GF-D8 (cell line): ENCODE results near the gene PDE10A.
"Not testable (repeated sequence)": the region's sequence is repeated elsewhere in the genome, so short reads cannot be mapped to it uniquely, and the experiment has no call there.

ENCODE experiments used
- DNase-seq: peaks from one replicate; lab custom pipeline; 2025; lab: John Stamatoyannopoulos, UW

Gene PDE10A

DNA sequence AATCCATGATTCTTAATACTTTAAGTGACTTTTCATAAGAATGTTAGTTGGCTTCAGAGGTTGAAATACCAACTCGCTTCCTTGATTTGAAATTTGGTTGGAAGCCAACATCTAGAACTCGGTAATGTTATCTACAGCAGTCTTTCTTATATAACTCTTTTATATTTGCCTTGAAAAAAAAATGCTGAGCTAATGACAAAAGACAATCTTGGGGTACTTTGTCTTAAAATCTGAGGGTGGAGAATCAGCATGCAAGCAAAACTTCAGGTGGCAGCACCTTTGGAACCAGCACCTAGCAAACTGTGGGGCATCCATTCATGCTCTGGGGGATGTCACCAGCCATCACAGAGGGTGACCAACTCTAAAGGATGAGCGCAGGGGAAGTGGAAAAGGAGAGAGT lies 76.3 kb downstream of the PDE10A start:
- DNase-seq: no peak

DNA sequence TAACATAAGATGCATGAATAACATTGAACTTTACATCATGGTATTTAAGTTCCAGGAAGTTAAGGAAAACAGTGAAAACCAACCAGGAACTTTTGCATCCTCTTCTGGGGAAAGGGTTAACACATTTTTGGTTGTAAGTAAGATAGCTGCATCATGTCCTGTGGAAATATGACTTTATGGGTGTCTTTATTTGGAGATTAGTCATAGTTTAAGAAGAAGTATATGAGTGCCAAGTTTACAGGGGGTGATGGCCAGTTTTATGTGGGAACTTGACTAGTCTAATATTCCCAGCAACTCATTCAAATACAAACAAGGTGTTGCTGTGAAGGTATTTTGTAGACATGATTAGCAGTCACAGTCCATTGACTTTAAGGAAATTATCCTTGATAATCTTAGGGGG lies 78.0 kb downstream of the PDE10A start:
- no peak for DNase-seq

DNA sequence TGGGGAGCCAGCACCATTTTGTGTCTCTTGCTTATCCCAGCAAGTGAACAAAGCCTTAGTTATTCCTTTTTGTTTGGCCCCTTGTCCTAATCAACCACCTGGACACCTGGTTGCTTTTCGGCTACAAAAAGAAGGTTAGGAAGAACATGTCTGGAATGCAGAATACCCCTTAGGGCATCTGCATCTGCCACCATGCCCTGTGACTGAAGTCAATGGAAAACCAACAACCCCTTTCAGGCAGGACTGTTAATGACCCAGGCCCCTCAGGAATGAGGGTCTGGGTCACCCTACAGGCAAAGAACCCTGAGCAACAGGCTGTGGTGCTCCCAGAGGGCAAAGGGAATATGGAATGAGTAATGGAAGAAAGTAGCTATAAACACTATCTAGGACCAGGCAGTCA lies 78.5 kb downstream of the PDE10A start:
- no peak for DNase-seq

DNA sequence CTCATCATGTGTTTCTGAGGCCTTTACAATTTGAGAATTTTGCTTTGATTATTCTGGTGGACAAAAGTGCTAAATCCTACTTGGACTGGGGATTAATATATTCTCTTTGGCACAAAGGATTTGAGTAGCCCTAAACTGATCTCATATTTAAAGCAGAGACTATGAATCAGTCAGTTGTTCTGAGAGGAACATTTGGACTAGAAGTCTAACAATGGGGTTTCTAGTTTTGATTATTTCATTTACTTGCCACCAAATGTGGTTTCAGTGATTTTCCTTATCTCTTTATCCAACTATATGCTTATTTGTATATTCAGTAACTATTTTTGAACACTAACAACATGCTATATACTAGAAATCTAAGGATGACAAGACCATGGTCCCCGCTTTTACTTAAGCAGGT lies 81.4 kb downstream of the PDE10A start:
- DNase-seq: no peak

DNA sequence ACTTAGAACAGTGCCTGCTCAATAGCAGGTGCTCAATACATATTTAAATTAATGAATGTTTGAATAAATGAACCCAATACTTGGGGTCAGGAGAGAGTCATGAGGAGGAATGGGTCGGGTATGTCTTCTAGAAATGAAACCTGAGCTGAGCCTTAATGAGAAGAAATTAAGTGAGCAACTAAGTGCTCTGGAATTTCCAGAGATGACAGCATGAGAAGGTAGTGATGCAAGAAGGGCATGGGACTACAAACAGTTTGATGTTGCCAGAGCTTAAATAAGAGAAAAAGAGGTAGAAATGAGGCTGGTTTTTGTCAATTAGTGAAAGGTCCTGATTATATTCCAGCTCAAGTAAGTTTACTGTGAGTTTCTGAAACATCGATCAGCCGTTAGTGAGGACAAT lies 82.9 kb downstream of the PDE10A start:
- DNase-seq: no peak

GRCh38 chr6:165579151-165579550 lies 83.9 kb downstream of the PDE10A start:
- no peak for DNase-seq

DNA sequence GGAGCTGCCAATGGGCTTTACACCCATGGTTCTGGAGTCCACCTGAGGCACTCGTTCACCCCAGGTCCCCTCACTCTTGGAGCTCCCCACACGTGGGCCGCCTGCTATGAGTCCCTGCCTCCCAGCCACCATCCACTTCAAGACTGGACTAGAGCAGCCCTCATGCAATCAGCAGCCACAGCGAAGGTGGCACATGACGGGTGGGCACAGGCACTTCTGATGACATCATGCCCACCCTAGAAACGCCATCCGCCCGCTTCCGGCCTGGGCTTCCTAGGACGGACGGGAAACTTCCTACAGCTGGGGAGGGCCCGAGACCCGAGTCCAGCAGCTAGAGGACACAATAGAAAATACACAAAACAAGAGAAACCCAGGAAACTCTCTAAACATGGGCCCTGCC lies 85.5 kb downstream of the PDE10A start:
- no peak for DNase-seq

GRCh38 chr6:165575158-165575549 lies 87.9 kb downstream of the PDE10A start:
- no peak for DNase-seq

- no peak for DNase-seq
Measured at GRCh38 chr6:165574220-165575157, 88.6 kb downstream of the PDE10A start.

DNA sequence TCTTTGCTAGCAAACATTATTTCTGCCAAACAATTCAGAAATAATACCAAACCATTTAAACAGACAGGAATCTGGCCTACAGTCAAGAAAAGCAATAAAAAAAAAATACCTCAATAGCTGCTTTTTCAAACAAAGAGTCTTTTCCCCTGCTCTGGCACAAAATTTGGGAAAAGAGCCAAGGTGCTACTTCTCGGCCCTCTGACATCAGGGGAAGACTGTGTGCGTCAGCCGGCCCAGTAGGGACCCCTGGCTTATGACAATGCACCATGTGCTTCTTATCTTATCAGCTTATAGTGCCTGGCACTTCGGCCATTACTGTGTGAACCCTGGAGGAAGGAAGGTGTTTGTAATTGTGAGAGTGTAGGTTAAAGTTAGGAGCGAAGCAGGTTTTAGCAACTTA lies 89.4 kb downstream of the PDE10A start:
- DNase-seq: no peak

GRCh38 chr6:165571721-165572132 lies 91.3 kb downstream of the PDE10A start:
- no peak for DNase-seq

GRCh38 chr6:165571068-165571682 lies 91.9 kb downstream of the PDE10A start:
- DNase-seq: no peak

DNA sequence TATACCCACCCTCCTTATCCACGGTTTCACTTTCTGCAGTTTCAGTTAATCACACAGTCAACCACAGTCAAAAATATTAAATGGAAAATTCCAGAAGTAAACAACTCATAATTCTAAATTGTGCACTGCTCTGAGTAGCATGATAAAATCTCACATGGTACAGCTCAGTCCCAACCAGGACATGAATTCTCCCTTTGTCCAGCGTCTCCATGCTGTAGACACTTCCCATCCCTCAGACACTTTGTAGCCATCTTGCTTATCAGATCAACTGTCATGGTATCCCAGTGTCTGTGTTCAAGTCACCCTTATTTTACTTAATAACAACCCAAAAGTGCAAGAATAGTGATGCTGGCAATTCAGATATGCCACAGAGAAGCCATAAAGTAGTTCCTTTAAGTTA lies 94.7 kb downstream of the PDE10A start:
- DNase-seq: no peak

GRCh38 chr6:165566088-165566828 lies 96.8 kb downstream of the PDE10A start:
- no peak for DNase-seq

DNA sequence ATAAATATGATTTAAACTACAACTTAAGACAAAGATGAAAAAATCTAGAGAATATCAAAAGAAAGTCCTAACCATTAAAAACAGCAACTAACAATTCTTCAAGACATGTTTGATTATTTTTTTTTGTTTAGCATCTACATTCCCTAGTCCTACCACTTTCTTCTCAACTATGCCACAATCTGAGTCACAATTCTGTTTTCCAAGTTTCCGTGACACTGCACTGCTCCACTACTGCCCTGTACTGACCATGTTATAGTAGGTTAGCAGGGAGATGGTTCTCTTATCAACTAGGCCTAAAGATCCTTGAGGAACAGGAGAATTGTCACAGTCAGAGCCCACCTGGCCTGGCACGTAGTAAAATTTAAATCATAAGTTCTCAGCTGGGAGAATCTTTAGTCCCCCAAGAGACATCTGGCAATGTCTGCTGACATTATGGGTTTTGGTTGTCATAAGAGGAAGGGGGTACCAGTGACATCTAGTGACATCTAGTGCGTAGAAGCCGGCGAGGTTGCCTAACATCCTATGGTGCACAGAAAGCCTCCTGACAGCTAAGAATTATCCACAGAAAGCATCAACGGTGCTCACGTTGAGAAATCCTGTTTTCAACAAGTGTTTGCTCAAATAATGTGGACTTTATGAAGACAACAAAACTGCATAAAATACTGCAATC lies 100.5 kb downstream of the PDE10A start:
- no peak for DNase-seq

DNA sequence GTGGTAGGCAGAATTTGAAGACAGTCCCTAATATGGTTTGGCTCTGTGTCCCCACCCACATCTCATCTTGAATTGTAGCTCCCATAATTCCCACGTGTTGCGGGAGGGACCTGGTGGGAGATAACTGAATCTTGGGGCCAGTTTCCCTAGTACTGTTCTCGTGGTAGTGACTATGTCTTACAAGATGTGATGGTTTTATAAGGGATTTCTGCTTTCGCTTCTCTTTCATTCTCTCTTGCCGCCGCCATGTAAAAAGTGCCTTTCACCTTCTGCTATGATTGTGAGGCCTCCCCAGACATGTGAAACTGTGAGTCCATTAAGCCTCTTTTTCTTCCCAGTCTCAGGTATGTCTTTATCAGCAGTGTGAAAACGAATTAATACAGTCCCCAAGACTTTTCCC lies 103.4 kb downstream of the PDE10A start:
- no peak for DNase-seq

DNA sequence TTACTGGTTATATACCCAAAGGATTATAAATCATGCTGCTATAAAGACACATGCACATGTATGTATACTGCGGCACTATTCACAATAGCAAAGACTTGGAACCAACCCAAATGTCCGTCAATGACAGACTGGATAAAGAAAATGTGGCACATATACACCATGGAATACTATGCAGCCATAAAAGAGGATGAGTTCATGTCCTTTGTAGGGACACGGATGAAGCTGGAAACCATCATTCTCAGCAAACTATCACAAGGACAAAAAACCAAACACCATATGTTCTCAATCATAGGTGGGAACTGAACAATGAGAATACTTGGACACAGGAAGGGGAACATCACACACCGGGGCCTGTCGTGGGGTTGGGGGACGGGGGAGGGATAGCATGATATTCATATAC lies 104.9 kb downstream of the PDE10A start:
- not testable (repeated sequence) for DNase-seq

DNA sequence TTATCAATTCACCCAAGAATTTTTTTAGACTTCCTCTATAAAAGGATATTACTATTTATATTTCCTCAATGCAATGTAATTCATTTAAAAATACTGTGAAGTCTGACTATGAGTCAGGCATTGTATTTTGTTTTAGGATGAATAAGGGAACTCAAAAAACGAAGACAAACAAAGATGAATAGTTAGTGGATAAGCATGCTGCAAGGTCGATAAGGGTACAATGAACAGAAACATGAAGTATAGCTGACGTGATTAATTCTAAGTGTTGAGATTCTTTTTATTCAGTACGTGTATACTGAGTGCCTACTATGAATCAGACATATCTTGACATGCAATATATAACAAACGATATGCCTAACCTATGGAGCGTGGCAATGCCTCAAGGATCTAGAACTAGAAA lies 105.4 kb downstream of the PDE10A start:
- DNase-seq: no peak

DNA sequence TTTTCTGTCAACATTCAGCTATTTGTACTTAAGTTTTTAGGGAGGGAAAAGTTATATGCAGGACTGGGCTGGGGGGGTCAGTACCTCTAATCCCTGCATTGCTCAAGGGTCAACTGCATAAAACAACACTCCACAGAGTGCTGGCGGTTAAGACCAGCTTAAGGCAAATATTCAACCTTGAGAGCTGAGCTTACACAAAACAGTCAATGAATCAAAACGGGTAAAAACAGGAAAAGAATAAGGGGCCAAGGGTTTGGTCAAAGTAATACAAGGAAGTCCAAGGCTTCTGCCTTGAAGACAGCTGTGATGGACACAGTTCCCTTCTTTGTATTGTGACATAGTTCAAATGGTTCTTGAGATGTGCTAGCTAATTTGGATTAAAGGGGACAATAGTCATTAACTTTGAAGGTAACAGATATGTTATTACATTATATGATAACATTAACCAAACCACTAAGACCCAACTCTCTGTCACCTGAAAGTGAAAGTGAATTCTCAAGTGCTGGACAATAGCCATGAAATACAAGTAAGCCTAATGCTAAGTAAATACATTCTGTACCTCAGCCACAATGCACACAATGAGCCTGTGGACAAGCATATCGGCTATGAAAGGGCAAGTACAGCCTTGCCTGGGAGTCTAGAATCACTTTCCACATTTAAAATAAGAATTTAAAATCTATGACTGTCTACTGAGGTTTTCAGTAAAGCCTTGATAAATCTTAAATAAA lies 106.8 kb downstream of the PDE10A start:
- no peak for DNase-seq

DNA sequence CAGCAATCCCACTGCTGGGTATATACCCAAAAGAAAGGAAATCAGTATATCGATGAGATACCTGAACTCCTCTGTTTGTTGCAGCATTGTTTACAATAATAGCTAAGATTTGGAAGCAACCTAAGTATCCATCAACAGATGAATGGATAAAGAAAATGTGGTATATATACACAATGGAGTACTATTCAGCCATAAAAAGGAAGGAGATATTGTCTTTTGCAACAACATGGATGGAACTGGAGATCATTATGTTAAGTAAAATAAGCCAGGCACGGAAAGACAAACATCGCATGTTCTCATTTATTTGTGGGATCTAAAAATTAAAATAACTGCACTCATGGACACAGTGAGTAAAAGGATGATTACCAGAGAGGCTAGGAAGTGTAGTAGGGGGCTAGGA lies 108.4 kb downstream of the PDE10A start:
- not testable (repeated sequence) for DNase-seq

- DNase-seq: no peak
Measured at GRCh38 chr6:165552248-165552736, 110.7 kb downstream of the PDE10A start.
